Measurements from ENCODE around the gene TMEM87A.

The TMEM87A gene

GRCh38 chr15:42202653-42203052 is 70.6 kb downstream of the TMEM87A start:
- no peak for DNase-seq (ENCODE audit: low read depth)

- DNase-seq (ENCODE audit: low read depth), result no peak
These were observed 71.4 kb downstream of the TMEM87A start for GRCh38 chr15:42201801-42202200.

- no peak for DNase-seq (ENCODE audit: low read depth)
These were observed 74.1 kb downstream of the TMEM87A start for GRCh38 chr15:42199126-42199525.

GRCh38 chr15:42198516-42198915 is 74.7 kb downstream of the TMEM87A start:
- no peak for DNase-seq (ENCODE audit: low read depth)

- no peak for DNase-seq (ENCODE audit: low read depth)
These were observed 78.7 kb downstream of the TMEM87A start for GRCh38 chr15:42194513-42194912.

- DNase-seq (ENCODE audit: low read depth), result no peak
These were observed 79.8 kb downstream of the TMEM87A start for GRCh38 chr15:42193383-42193782.

- no peak for DNase-seq (ENCODE audit: low read depth)
These were observed 81.5 kb downstream of the TMEM87A start for GRCh38 chr15:42191610-42192346.

- DNase-seq (ENCODE audit: low read depth), result no peak
These were observed 82.9 kb downstream of the TMEM87A start for GRCh38 chr15:42190370-42190769.

- DNase-seq (ENCODE audit: low read depth), result no peak
These were observed 87.4 kb downstream of the TMEM87A start for GRCh38 chr15:42185801-42186200.

GRCh38 chr15:42184736-42185135 is 88.5 kb downstream of the TMEM87A start:
- no peak for DNase-seq (ENCODE audit: low read depth)

GRCh38 chr15:42184296-42184695 is 88.9 kb downstream of the TMEM87A start:
- DNase-seq (ENCODE audit: low read depth), result no peak

GRCh38 chr15:42182961-42183360 is 90.3 kb downstream of the TMEM87A start:
- DNase-seq (ENCODE audit: low read depth), result no peak

GRCh38 chr15:42182328-42182886 is 90.8 kb downstream of the TMEM87A start:
- DNase-seq (ENCODE audit: low read depth), result no peak

- no peak for DNase-seq (ENCODE audit: low read depth)
These were observed 95.2 kb downstream of the TMEM87A start for GRCh38 chr15:42178056-42178455.

GRCh38 chr15:42175671-42176070 is 97.6 kb downstream of the TMEM87A start:
- no peak for DNase-seq (ENCODE audit: low read depth)

- DNase-seq (ENCODE audit: low read depth), result no peak
These were observed 100.8 kb downstream of the TMEM87A start for GRCh38 chr15:42172475-42172874.

GRCh38 chr15:42171795-42172194 is 101.4 kb downstream of the TMEM87A start:
- no peak for DNase-seq (ENCODE audit: low read depth)

- no peak for DNase-seq (ENCODE audit: low read depth)
These were observed 102.1 kb downstream of the TMEM87A start for GRCh38 chr15:42171122-42171521.

GRCh38 chr15:42166225-42166940 is 106.8 kb downstream of the TMEM87A start:
- DNase-seq (ENCODE audit: low read depth), result no peak

- no peak for DNase-seq (ENCODE audit: low read depth)
These were observed 108.1 kb downstream of the TMEM87A start for GRCh38 chr15:42165106-42165505.

- DNase-seq (ENCODE audit: low read depth), result no peak
These were observed 109.2 kb downstream of the TMEM87A start for GRCh38 chr15:42163947-42164550.

- no peak for DNase-seq (ENCODE audit: low read depth)
These were observed 109.9 kb downstream of the TMEM87A start for GRCh38 chr15:42163291-42163690.

All from T follicular helper cell (primary cell).